Mesenchymal stem cell (in vitro differentiated cells and primary cell): Measurements from ENCODE around the gene PICALM.

ENCODE experiments used
- DNase-seq: peaks from one replicate; pipeline ENCODE4 v3.0.0-alpha.2; 2013
- H2AFZ ChIP-seq: one replicate; pipeline ENCODE4 v1.6.1; 2013; ENCODE audit warnings: low read depth, mild to moderate bottlenecking, control low read depth, inconsistent platforms, low read length, moderate library complexity
- H2AK5ac ChIP-seq: 2 replicates; pipeline ENCODE4 v1.6.1; 2013; ENCODE audit warnings: low read length, moderate library complexity, mild to moderate bottlenecking, inconsistent platforms; ENCODE audit not compliant: severe bottlenecking
- H2BK120ac ChIP-seq: one replicate; pipeline ENCODE4 v1.6.1; 2013; ENCODE audit warnings: low read depth, mild to moderate bottlenecking, inconsistent platforms, low read length, moderate library complexity
- H2BK12ac ChIP-seq, 2 experiments: one replicate each; pipeline ENCODE4 v1.6.1; 2013; ENCODE audit warnings: inconsistent platforms in 2 of 2, low read length in 2 of 2, mild to moderate bottlenecking in 2 of 2, moderate library complexity in 2 of 2, control low read depth in 1 of 2
- H2BK15ac ChIP-seq: one replicate; pipeline ENCODE4 v1.6.1; 2013; ENCODE audit warnings: mild to moderate bottlenecking, low read depth, inconsistent platforms; ENCODE audit not compliant: poor library complexity, severe bottlenecking
- H2BK5ac ChIP-seq: 2 replicates; pipeline ENCODE4 v1.6.1; 2013; ENCODE audit warnings: low read depth, mild to moderate bottlenecking, low read length, control low read depth, inconsistent platforms; ENCODE audit not compliant: poor library complexity, severe bottlenecking
- H3K14ac ChIP-seq, 2 experiments: one replicate each; pipeline ENCODE4 v1.6.1; 2013; ENCODE audit warnings: inconsistent platforms in 2 of 2, low read length in 2 of 2, control low read depth in 1 of 2, mild to moderate bottlenecking in 1 of 2, moderate library complexity in 1 of 2
- H3K18ac ChIP-seq, 2 experiments: one replicate each; pipeline ENCODE4 v1.6.1; 2013; ENCODE audit warnings: inconsistent platforms in 2 of 2, low read length in 2 of 2, control low read depth in 1 of 2, low read depth in 1 of 2, mild to moderate bottlenecking in 1 of 2
- H3K23ac ChIP-seq, 2 experiments: one replicate each; pipeline ENCODE4 v1.6.1; 2013; ENCODE audit warnings: inconsistent platforms in 2 of 2, low read length in 2 of 2, mild to moderate bottlenecking in 2 of 2, moderate library complexity in 2 of 2, control low read depth in 1 of 2
- H3K27ac ChIP-seq: 2 replicates; pipeline ENCODE4 v1.5.1; 2013; ENCODE audit warnings: mild to moderate bottlenecking, moderate library complexity, low read length, control low read depth, inconsistent platforms; ENCODE audit not compliant: poor library complexity, severe bottlenecking
- H3K27me3 ChIP-seq, 2 experiments: 2 replicates each; pipeline versions ENCODE4 v1.6.1 to v1.7.0; 2013; ENCODE audit warnings: low read length in 2 of 2, mild to moderate bottlenecking in 2 of 2, moderate library complexity in 2 of 2, control low read depth in 1 of 2, inconsistent platforms in 1 of 2; ENCODE audit not compliant: control insufficient read depth in 1 of 2, insufficient read depth in 1 of 2
- H3K36me3 ChIP-seq, 2 experiments: 2 replicates each; pipeline versions ENCODE4 v1.6.1 to v1.7.0; 2013; ENCODE audit warnings: low read length in 2 of 2, control low read depth in 1 of 2, inconsistent platforms in 1 of 2, low read depth in 1 of 2, mild to moderate bottlenecking in 1 of 2; ENCODE audit not compliant: insufficient read depth in 2 of 2, control insufficient read depth in 1 of 2
- H3K4ac ChIP-seq, 2 experiments: one replicate each; pipeline ENCODE4 v1.6.1; 2013; ENCODE audit warnings: inconsistent platforms in 2 of 2, low read length in 2 of 2, mild to moderate bottlenecking in 2 of 2, moderate library complexity in 2 of 2, control low read depth in 1 of 2, low read depth in 1 of 2
- H3K4me1 ChIP-seq: 2 replicates; pipeline ENCODE4 v1.6.1; 2013; ENCODE audit warnings: low read depth, low read length, control low read depth; ENCODE audit not compliant: control insufficient read depth, insufficient read depth
- H3K4me2 ChIP-seq: 2 replicates; pipeline ENCODE4 v1.6.1; 2013; ENCODE audit warnings: low read length, mild to moderate bottlenecking, inconsistent platforms; ENCODE audit not compliant: poor library complexity, severe bottlenecking
- H3K4me3 ChIP-seq, 2 experiments: 2 replicates each; pipeline versions ENCODE4 v1.5.1 to v1.7.0; 2013; ENCODE audit warnings: low read length in 2 of 2, mild to moderate bottlenecking in 2 of 2, control low read depth in 1 of 2, low read depth in 1 of 2; ENCODE audit not compliant: insufficient read depth in 1 of 2
- H3K79me1 ChIP-seq: replicated peaks from 2 replicates; pipeline ENCODE4 v1.6.1; 2013; ENCODE audit warnings: mild to moderate bottlenecking, control low read depth, low read length, inconsistent platforms; ENCODE audit not compliant: poor library complexity, severe bottlenecking
- H3K9ac ChIP-seq: 2 replicates; pipeline ENCODE4 v1.7.0; 2013; ENCODE audit warnings: mild to moderate bottlenecking, low read length, moderate library complexity
- H3K9me3 ChIP-seq: 2 replicates; pipeline ENCODE4 v1.7.0; 2013; ENCODE audit warnings: mild to moderate bottlenecking, low read length; ENCODE audit not compliant: control insufficient read depth
- H4K8ac ChIP-seq: one replicate; pipeline ENCODE4 v1.6.1; 2013; ENCODE audit warnings: inconsistent platforms, mild to moderate bottlenecking, low read length, moderate library complexity
- H4K91ac ChIP-seq: one replicate; pipeline ENCODE4 v1.6.1; 2013; ENCODE audit warnings: mild to moderate bottlenecking, low read length, inconsistent platforms
- WGBS: methylation state at CpG from one replicate; pipeline ENCODE4 v1.1.7; 2013; ENCODE audit warnings: mixed read lengths; 5-methylcytosine and 5-hydroxymethylcytosine counted together

Gene PICALM

GRCh38 chr11:86066033-86066432 is 2.9 kb downstream of the PICALM start:
- no peak overlapping the region for H3K14ac ChIP-seq
- no peaks in the 10 kb centered on the region for H3K79me1 ChIP-seq
- H3K9me3 ChIP-seq = no peaks in the 10 kb centered on the region
- H2BK120ac ChIP-seq = no peak overlapping the region
- H3K4me1 ChIP-seq = peaks cover 4% of the 10 kb centered on the region
- DNase-seq = no peak
- no peak overlapping the region for H2BK5ac ChIP-seq
- peak overlapping the region in 1 of 2 experiments; percentile 97 for H3K4me3 ChIP-seq
- H3K4me2 ChIP-seq = no peak overlapping the region
- no peak overlapping the region for H4K91ac ChIP-seq
- H3K36me3 ChIP-seq = no peaks in the 10 kb centered on the region
- H3K18ac ChIP-seq = no peak overlapping the region
- H2AK5ac ChIP-seq = no peak overlapping the region
- no peak overlapping the region for H3K27ac ChIP-seq
- no peak overlapping the region for H2AFZ ChIP-seq
- no peak overlapping the region for H2BK15ac ChIP-seq
- H4K8ac ChIP-seq = no peak overlapping the region
- no peak overlapping the region for H2BK12ac ChIP-seq
- H3K4ac ChIP-seq = no peak overlapping the region
- peak overlapping the region; percentile 95 for H3K9ac ChIP-seq
- no peaks in the 10 kb centered on the region for H3K27me3 ChIP-seq
- WGBS = 25% methylated on average over 2 of the region's 3 CpGs
- no peak overlapping the region for H3K23ac ChIP-seq

GRCh38 chr11:86064220-86064803 is 4.6 kb downstream of the PICALM start:
- Histone ChIP-seq H2BK120ac (no peak overlapping the region), H2BK5ac (no peak overlapping the region), H3K79me1 (no peaks in the 10 kb centered on the region), H3K4me2 (peak overlapping the region; percentile 35), H2BK15ac (no peak overlapping the region), H2BK12ac (no peak overlapping the region), H3K18ac (no peak overlapping the region), H3K23ac (no peak overlapping the region), H3K4ac (no peak overlapping the region), H3K9me3 (no peaks in the 10 kb centered on the region), H3K27me3 (no peaks in the 10 kb centered on the region), H3K9ac (peak overlapping the region; percentile 86), H4K91ac (no peak overlapping the region), H2AK5ac (no peak overlapping the region), H3K27ac (no peak overlapping the region), H3K14ac (no peak overlapping the region), H2AFZ (no peak overlapping the region), H3K4me3 (peak overlapping the region in 1 of 2 experiments; percentile 97), H3K36me3 (no peaks in the 10 kb centered on the region), H3K4me1 (peaks cover 4% of the 10 kb centered on the region), H4K8ac (no peak overlapping the region)
- 45% methylated on average over 3 of the region's 5 CpGs for WGBS
- peak; percentile 58 for DNase-seq

- Histone ChIP-seq H3K14ac (no peak overlapping the region), H3K9ac (peak overlapping the region; percentile 86), H2BK15ac (no peak overlapping the region), H3K4me1 (peaks cover 4% of the 10 kb centered on the region), H2AK5ac (no peak overlapping the region), H2BK5ac (no peak overlapping the region), H3K9me3 (no peaks in the 10 kb centered on the region), H3K4ac (no peak overlapping the region), H3K27me3 (no peaks in the 10 kb centered on the region), H3K27ac (no peak overlapping the region), H2AFZ (no peak overlapping the region), H3K36me3 (no peaks in the 10 kb centered on the region), H3K18ac (no peak overlapping the region), H2BK12ac (no peak overlapping the region), H4K8ac (no peak overlapping the region), H4K91ac (no peak overlapping the region), H3K79me1 (no peaks in the 10 kb centered on the region), H2BK120ac (no peak overlapping the region), H3K4me3 (peak overlapping the region in 1 of 2 experiments; percentile 97), H3K23ac (no peak overlapping the region), H3K4me2 (no peak overlapping the region)
- no CpG with 5 or more reads among the region's 1 CpG for WGBS
- peak; percentile 52 for DNase-seq
Observed at GRCh38 chr11:86063536-86063935, 5.3 kb downstream of the PICALM start.

- H3K27ac ChIP-seq = no peak overlapping the region
- no peak overlapping the region for H3K18ac ChIP-seq
- no peak overlapping the region for H2AFZ ChIP-seq
- no peak overlapping the region for H2BK12ac ChIP-seq
- H3K9ac ChIP-seq = peak overlapping the region; percentile 86
- WGBS = 52% methylated on average over 2 of the region's 3 CpGs
- no peak overlapping the region for H2BK15ac ChIP-seq
- no peaks in the 10 kb centered on the region for H3K36me3 ChIP-seq
- no peak overlapping the region for H4K91ac ChIP-seq
- peak overlapping the region in 1 of 2 experiments; percentile 97 for H3K4me3 ChIP-seq
- no peak overlapping the region for H3K4me2 ChIP-seq
- H2BK5ac ChIP-seq = no peak overlapping the region
- H4K8ac ChIP-seq = no peak overlapping the region
- no peak overlapping the region for H3K14ac ChIP-seq
- H3K23ac ChIP-seq = no peak overlapping the region
- no peak overlapping the region for H2AK5ac ChIP-seq
- DNase-seq = peak; percentile 28
- no peaks in the 10 kb centered on the region for H3K27me3 ChIP-seq
- H3K4me1 ChIP-seq = peaks cover 4% of the 10 kb centered on the region
- H3K9me3 ChIP-seq = no peaks in the 10 kb centered on the region
- H3K4ac ChIP-seq = no peak overlapping the region
- H2BK120ac ChIP-seq = no peak overlapping the region
- no peaks in the 10 kb centered on the region for H3K79me1 ChIP-seq
Observed at GRCh38 chr11:86062719-86063118, 6.2 kb downstream of the PICALM start.
